Measurements from ENCODE around the gene HJV.

The HJV gene

GRCh38 chr1:145978854-145979745 is 42.4 kb downstream of the HJV start:
- TF ChIP-seq CTCF (IDR thresholded peaks at IDR 0.05; ENCODE audit: borderline replicate concordance, control extremely low read depth, extremely low read depth, insufficient read depth, missing control alignments) = no peak
- peak; percentile 83 for DNase-seq (ENCODE audit: low spot score)
- in situ Hi-C loops (cut with MboI; ENCODE audit: low sequenced_read_pairs, unreplicated experiment) = no loop called here

- TF ChIP-seq CTCF (IDR thresholded peaks at IDR 0.05; ENCODE audit: borderline replicate concordance, control extremely low read depth, extremely low read depth, insufficient read depth, missing control alignments) = no peak
- in situ Hi-C loops (cut with MboI; ENCODE audit: low sequenced_read_pairs, unreplicated experiment) = no loop called here
- DNase-seq (ENCODE audit: low spot score) = no peak
These were observed 43.1 kb downstream of the HJV start for GRCh38 chr1:145978471-145978853.

GRCh38 chr1:145977486-145978470 is 43.8 kb downstream of the HJV start:
- DNase-seq (ENCODE audit: low spot score) = peak; percentile 77
- TF ChIP-seq CTCF (IDR thresholded peaks at IDR 0.05; ENCODE audit: borderline replicate concordance, control extremely low read depth, extremely low read depth, insufficient read depth, missing control alignments) = peak; percentile 60
- in situ Hi-C loops (cut with MboI; ENCODE audit: low sequenced_read_pairs, unreplicated experiment) = no loop called here

GRCh38 chr1:145977016-145977415 is 44.5 kb downstream of the HJV start:
- in situ Hi-C loops (cut with MboI; ENCODE audit: low sequenced_read_pairs, unreplicated experiment) = no loop called here
- no peak for DNase-seq (ENCODE audit: low spot score)
- TF ChIP-seq CTCF (IDR thresholded peaks at IDR 0.05; ENCODE audit: borderline replicate concordance, control extremely low read depth, extremely low read depth, insufficient read depth, missing control alignments) = no peak

- DNase-seq (ENCODE audit: low spot score) = no peak
- in situ Hi-C loops (cut with MboI; ENCODE audit: low sequenced_read_pairs, unreplicated experiment) = no loop called here
- TF ChIP-seq CTCF (IDR thresholded peaks at IDR 0.05; ENCODE audit: borderline replicate concordance, control extremely low read depth, extremely low read depth, insufficient read depth, missing control alignments) = no peak
These were observed 46.3 kb downstream of the HJV start for GRCh38 chr1:145975216-145975615.

GRCh38 chr1:145974721-145975120 is 46.8 kb downstream of the HJV start:
- no peak for DNase-seq (ENCODE audit: low spot score)
- no peak for TF ChIP-seq CTCF (IDR thresholded peaks at IDR 0.05; ENCODE audit: borderline replicate concordance, control extremely low read depth, extremely low read depth, insufficient read depth, missing control alignments)
- in situ Hi-C loops (cut with MboI; ENCODE audit: low sequenced_read_pairs, unreplicated experiment) = loop anchor here (5.0 kb wide), 1 partner anchor 43 kb away; no protein-coding TSS in a partner anchor

Data from GM13976 (cell line).